ENCODE measurements around the gene CMTR2.

DNA sequence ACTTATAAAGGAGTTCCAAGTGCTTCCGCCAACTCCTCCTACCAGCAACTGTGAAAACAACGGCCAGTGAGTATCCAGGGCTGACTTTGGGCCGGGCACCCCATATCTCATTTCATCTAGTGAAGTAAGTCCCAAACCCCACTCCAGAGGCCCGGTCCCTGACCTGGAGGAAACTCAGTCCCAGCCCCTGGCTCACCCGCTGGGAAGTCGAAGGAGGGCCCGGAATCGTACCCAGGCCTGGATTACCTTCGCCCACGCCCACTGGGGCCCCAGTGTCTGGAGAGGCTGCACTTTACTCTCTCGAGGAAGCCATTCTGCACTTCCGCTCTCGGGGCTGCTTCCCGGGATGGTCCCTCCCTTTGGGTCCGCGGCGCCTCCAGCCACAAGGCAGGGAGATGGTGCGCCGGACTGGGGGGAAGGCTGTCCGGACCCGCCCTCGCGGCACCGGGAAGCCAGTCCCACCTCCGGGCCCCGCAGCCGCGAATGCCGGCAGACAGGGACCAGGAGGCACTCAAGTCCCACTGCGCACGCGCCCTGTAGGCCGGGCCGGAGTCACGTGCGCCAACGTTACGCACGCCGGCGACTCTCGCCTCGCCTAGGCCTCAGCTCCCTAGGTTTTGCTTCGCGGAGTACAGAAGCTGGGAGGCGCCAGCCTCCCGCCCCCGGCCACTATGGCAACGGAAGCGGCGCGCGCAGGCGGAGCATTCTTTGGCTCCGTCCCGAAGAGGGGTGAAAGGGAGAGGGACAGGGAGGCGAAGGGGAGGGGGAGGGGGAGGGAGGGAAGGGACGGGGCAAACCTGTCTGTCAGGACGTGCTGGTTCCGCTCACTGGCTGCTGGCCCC lies at the start of gene CMTR2:
- peak; percentile 90 for TF ChIP-seq POLR2AphosphoS5 (IDR thresholded peaks at IDR 0.05; ENCODE audit: low read depth, low read length)
- peak; percentile 94 for TF ChIP-seq POLR2A (IDR thresholded peaks at IDR 0.05; ENCODE audit: low read depth, low read length)
- peak; percentile 17 for TF ChIP-seq PAX5 (IDR thresholded peaks at IDR 0.05; ENCODE audit: insufficient read depth, low read length, severe bottlenecking)
- no peak; the same call in none of the 2 replicates for TF ChIP-seq TAF1 (IDR thresholded peaks at IDR 0.05; ENCODE audit: low read depth, low read length)
